ENCODE measurements around the gene NUBPL.

DNA sequence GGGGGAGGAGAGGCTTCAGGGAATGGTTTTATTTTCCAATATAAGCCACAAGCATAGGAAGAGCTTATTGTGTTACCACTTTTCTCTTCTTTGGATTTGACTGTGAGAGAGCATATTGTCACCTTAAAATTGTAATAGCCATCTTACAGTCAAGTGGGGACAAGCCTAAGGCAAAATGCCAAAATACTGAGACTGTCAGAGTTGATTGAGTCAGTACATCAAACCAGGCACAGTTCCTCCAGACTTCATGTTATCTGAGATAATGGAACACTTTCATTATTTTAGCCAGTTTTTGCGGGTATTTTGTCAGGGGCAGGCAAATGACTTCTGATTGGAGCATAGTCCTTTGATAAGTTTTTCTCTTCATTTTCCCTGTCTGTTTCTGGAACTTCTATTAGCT is 19.5 kb upstream of the NUBPL start:
- TF ChIP-seq CTCF (IDR thresholded peaks at IDR 0.05) (no peak), POLR2A (IDR thresholded peaks at IDR 0.05) (no peak)
